ENCODE results near the gene C1orf185. TPM values are rescaled to one million over a fixed set of nuclear protein-coding genes. Genes with fewer than 3 reads are reported as not detected.

Gene C1orf185
- total RNA-seq, 1 experiment from 2014 or later = not detected

DNA sequence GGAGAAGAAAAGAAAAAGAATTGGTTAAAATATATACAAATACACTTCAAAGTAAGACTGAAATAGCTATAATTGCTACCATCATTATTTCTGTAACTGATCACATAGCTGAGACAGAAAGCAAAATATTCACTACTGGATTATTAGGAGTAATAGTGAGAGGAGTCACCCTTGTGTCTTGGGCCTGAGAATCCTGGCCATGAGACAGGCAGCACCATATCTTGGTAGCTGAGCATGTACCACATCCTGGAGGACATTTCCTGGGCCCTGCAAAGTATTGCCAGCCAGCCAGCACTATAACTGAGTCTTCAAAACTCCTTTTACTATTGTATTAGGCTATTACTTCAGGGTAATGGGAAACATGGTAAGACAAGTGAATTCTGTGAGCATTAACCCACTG lies 63.5 kb downstream of the C1orf185 start:
- in situ Hi-C loops (cut with HindIII; ENCODE audit: low pct_unique_long_range_greater_than_20kb, low sequenced_read_pairs) (no loop called here), intact Hi-C loops (cut with micrococcal nuclease; ENCODE audit: unreplicated experiment) (no loop called here)
- no peaks in the 10 kb centered on the region for H3K9me3 ChIP-seq (ENCODE audit: control insufficient read depth, insufficient read depth, low read depth, low read length)
- ChIA-PET POLR2A (interaction anchor here (0.6 kb wide), 1 partner anchor 591 kb away, joined by 8 read pairs; no protein-coding TSS in a partner anchor), CTCF (no interaction called here)
- H3K4me3 ChIP-seq (ENCODE audit: low read depth in 2 of 2, low read length in 2 of 2) = no peak overlapping the region
- no peak for TF ChIP-seq TCF7L2 (IDR thresholded peaks at IDR 0.05; ENCODE audit: low read depth, low read length)
- TF ChIP-seq, protein P1, sequence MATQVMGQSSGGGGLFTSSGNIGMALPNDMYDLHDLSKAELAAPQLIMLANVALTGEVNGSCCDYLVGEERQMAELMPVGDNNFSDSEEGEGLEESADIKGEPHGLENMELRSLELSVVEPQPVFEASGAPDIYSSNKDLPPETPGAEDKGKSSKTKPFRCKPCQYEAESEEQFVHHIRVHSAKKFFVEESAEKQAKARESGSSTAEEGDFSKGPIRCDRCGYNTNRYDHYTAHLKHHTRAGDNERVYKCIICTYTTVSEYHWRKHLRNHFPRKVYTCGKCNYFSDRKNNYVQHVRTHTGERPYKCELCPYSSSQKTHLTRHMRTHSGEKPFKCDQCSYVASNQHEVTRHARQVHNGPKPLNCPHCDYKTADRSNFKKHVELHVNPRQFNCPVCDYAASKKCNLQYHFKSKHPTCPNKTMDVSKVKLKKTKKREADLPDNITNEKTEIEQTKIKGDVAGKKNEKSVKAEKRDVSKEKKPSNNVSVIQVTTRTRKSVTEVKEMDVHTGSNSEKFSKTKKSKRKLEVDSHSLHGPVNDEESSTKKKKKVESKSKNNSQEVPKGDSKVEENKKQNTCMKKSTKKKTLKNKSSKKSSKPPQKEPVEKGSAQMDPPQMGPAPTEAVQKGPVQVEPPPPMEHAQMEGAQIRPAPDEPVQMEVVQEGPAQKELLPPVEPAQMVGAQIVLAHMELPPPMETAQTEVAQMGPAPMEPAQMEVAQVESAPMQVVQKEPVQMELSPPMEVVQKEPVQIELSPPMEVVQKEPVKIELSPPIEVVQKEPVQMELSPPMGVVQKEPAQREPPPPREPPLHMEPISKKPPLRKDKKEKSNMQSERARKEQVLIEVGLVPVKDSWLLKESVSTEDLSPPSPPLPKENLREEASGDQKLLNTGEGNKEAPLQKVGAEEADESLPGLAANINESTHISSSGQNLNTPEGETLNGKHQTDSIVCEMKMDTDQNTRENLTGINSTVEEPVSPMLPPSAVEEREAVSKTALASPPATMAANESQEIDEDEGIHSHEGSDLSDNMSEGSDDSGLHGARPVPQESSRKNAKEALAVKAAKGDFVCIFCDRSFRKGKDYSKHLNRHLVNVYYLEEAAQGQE (IDR thresholded peaks at IDR 0.05; ENCODE audit: insufficient read depth in 1 of 2, low read depth in 2 of 2, low read length in 1 of 2) = no peak
- TF ChIP-seq, protein P2, sequence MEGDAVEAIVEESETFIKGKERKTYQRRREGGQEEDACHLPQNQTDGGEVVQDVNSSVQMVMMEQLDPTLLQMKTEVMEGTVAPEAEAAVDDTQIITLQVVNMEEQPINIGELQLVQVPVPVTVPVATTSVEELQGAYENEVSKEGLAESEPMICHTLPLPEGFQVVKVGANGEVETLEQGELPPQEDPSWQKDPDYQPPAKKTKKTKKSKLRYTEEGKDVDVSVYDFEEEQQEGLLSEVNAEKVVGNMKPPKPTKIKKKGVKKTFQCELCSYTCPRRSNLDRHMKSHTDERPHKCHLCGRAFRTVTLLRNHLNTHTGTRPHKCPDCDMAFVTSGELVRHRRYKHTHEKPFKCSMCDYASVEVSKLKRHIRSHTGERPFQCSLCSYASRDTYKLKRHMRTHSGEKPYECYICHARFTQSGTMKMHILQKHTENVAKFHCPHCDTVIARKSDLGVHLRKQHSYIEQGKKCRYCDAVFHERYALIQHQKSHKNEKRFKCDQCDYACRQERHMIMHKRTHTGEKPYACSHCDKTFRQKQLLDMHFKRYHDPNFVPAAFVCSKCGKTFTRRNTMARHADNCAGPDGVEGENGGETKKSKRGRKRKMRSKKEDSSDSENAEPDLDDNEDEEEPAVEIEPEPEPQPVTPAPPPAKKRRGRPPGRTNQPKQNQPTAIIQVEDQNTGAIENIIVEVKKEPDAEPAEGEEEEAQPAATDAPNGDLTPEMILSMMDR (IDR thresholded peaks at IDR 0.05) = no peak
- no peak for TF ChIP-seq POLR2AphosphoS5 (IDR thresholded peaks at IDR 0.05; ENCODE audit: low read depth, low read length)
- no peak for TF ChIP-seq SIN3A (IDR thresholded peaks at IDR 0.05; ENCODE audit: borderline replicate concordance, insufficient read depth, low read depth, low read length)
- no TSS peak for BruUV-seq (replicated peaks)
- no peaks in the 10 kb centered on the region for H3K36me3 ChIP-seq (ENCODE audit: control insufficient read depth, insufficient read depth, low read length)
- DNase-seq (ENCODE audit: low read depth, low spot score) (no peak), ATAC-seq (no peak)
- no peaks in the 10 kb centered on the region for H3K27me3 ChIP-seq (ENCODE audit: control insufficient read depth, insufficient read depth, low read length)
- no peak overlapping the region for H3K27ac ChIP-seq (ENCODE audit: low read length)
- H3K4me1 ChIP-seq (ENCODE audit: control insufficient read depth, insufficient read depth, low read length) = no peaks in the 10 kb centered on the region

DNA sequence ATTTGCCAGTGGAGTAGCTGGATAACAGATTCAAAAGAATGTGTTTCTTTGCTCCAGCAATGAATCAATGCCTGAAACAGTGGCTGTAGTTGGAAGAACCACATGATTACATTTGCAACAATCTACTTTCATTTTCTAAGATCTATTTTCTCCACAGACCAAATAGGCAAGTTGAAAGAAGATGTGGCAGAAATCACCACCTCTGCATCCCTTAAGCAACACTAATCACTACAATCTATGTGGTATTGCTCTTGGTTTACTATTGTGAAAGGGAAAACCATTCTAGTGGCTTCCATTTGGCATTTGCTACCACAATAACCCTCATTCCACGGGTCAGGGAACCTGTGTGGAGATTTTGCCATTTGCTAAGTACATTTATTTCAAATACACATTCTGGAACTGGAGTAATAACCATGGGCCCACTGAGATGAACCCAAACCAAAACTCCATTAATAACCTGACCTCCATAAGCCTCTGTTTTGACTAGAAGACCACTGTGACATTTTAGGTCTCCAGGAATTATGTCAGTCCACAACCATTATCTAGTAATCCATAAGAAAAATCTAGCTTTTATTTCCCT lies 66.3 kb downstream of the C1orf185 start:
- in situ Hi-C loops (cut with HindIII; ENCODE audit: low pct_unique_long_range_greater_than_20kb, low sequenced_read_pairs) (no loop called here), intact Hi-C loops (cut with micrococcal nuclease; ENCODE audit: unreplicated experiment) (no loop called here)
- Histone ChIP-seq H3K27ac (ENCODE audit: low read length) (no peak overlapping the region), H3K9me3 (ENCODE audit: control insufficient read depth, insufficient read depth, low read depth, low read length) (no peaks in the 10 kb centered on the region), H3K4me3 (ENCODE audit: low read depth in 2 of 2, low read length in 2 of 2) (no peak overlapping the region), H3K36me3 (ENCODE audit: control insufficient read depth, insufficient read depth, low read length) (no peaks in the 10 kb centered on the region), H3K27me3 (ENCODE audit: control insufficient read depth, insufficient read depth, low read length) (no peaks in the 10 kb centered on the region), H3K4me1 (ENCODE audit: control insufficient read depth, insufficient read depth, low read length) (no peaks in the 10 kb centered on the region)
- no peak for DNase-seq (ENCODE audit: low read depth, low spot score)
- CTCF ChIA-PET = no interaction called here
- TF ChIP-seq, protein P1 (IDR thresholded peaks at IDR 0.05; ENCODE audit: insufficient read depth in 1 of 2, low read depth in 2 of 2, low read length in 1 of 2) = no peak
- TF ChIP-seq, protein P2 (IDR thresholded peaks at IDR 0.05) = no peak
- TF ChIP-seq POLR2AphosphoS5 (IDR thresholded peaks at IDR 0.05; ENCODE audit: low read depth, low read length) (no peak), SIN3A (IDR thresholded peaks at IDR 0.05; ENCODE audit: borderline replicate concordance, insufficient read depth, low read depth, low read length) (no peak), TCF7L2 (IDR thresholded peaks at IDR 0.05; ENCODE audit: low read depth, low read length) (no peak)
- no peak for ATAC-seq
- BruUV-seq (replicated peaks) = no TSS peak
- POLR2A ChIA-PET = interaction anchor here (0.5 kb wide), 1 partner anchor 12 kb away, joined by 4 read pairs; no protein-coding TSS in a partner anchor
